Cardiac septum (tissue), 1 donor: ENCODE results near the gene STUB1. TPM values are rescaled to one million over a fixed set of nuclear protein-coding genes. Genes with fewer than 3 reads are reported as not detected.
"Not testable (repeated sequence)": the region's sequence is repeated elsewhere in the genome, so short reads cannot be mapped to it uniquely, and the experiment has no call there.

Experiments used
- DNase-seq: peaks from one replicate; pipeline ENCODE4 v3.0.0-alpha.2; 2020; ENCODE audit warnings: low spot score
- intact Hi-C: fragments of 100-400 bp; cut with DNase I; formaldehyde crosslinking; loops from one replicate; pipeline ENCODE4 v1.14.0; 2022
- total RNA-seq: library from RNA; stranded (reverse); fragmentation: NEBNext Ultra II Directional; extraction: Animal tissue kit (Norgen Biotek cat#: 25700); gene quantifications from one replicate; pipeline ENCODE4 v1.2.1, GENCODE V29; 2021
- donor health status: DM: no; HTN: no; CAD: no.

STUB1 gene
- total RNA-seq, 1 donor from 2014 or later, result 110 TPM

GRCh38 chr16:705431-706188 is 25.4 kb downstream of the STUB1 start, which contains the start of gene FBXL16:
FBXL16 (minus strand) TSS chr16:705801; CDS start chr16:697405, 8,396 bp downstream.
- intact Hi-C loops, result no loop called here
- no peak for DNase-seq

- intact Hi-C loops, result no loop called here
- DNase-seq, result no peak
Measured at GRCh38 chr16:706189-707061, 26.2 kb downstream of the STUB1 start.

- DNase-seq, result no peak
- intact Hi-C loops, result no loop called here
Measured at GRCh38 chr16:707062-707538, 26.9 kb downstream of the STUB1 start.

- intact Hi-C loops, result no loop called here
- no peak for DNase-seq
Measured at GRCh38 chr16:708019-708418, 27.8 kb downstream of the STUB1 start.

- intact Hi-C loops, result no loop called here
- DNase-seq, result no peak
Measured at GRCh38 chr16:708959-709358, 28.7 kb downstream of the STUB1 start.

- peak; percentile 85 for DNase-seq
- intact Hi-C loops, result loop anchor here (5.0 kb wide), 1 partner anchor 347 kb away; no protein-coding TSS in a partner anchor
Measured at GRCh38 chr16:709566-710499, 29.6 kb downstream of the STUB1 start.

- intact Hi-C loops, result loop anchor here (1.0 to 5.0 kb wide), 2 partner anchors 75 to 347 kb away; no protein-coding TSS in a partner anchor
- DNase-seq, result no peak
Measured at GRCh38 chr16:710500-711075, 30.4 kb downstream of the STUB1 start.

- intact Hi-C loops, result loop anchor here (1.0 to 5.0 kb wide), 2 partner anchors 74 to 346 kb away; no protein-coding TSS in a partner anchor
- DNase-seq, result no peak
Measured at GRCh38 chr16:711084-711483, 30.9 kb downstream of the STUB1 start.

GRCh38 chr16:711548-712320 is 31.5 kb downstream of the STUB1 start:
- DNase-seq, result peak; percentile 91
- intact Hi-C loops, result loop anchor here (1.0 to 5.0 kb wide), 2 partner anchors 74 to 346 kb away; no protein-coding TSS in a partner anchor

- DNase-seq, result not testable (repeated sequence)
- intact Hi-C loops, result loop anchor here (5.0 kb wide), 1 partner anchor 345 kb away; no protein-coding TSS in a partner anchor
Measured at GRCh38 chr16:712740-713250, 32.6 kb downstream of the STUB1 start.

GRCh38 chr16:714079-714478 is 33.9 kb downstream of the STUB1 start:
- intact Hi-C loops, result loop anchor here (5.0 kb wide), 1 partner anchor 343 kb away; no protein-coding TSS in a partner anchor
- DNase-seq, result no peak

GRCh38 chr16:714558-715476 is 34.6 kb downstream of the STUB1 start, which contains the start of gene METRN:
METRN (plus strand) TSS chr16:715118; CDS start chr16:715290, 172 bp downstream.
- intact Hi-C loops, result loop anchor here (5.0 kb wide), 1 partner anchor 342 kb away; no protein-coding TSS in a partner anchor
- peak; percentile 94 for DNase-seq

- no peak for DNase-seq
- intact Hi-C loops, result no loop called here
Measured at GRCh38 chr16:715477-716199, 35.4 kb downstream of the STUB1 start.

- no peak for DNase-seq
- intact Hi-C loops, result no loop called here
Measured at GRCh38 chr16:716200-716568, 36.0 kb downstream of the STUB1 start.

GRCh38 chr16:716768-717325 is 36.6 kb downstream of the STUB1 start:
- intact Hi-C loops, result no loop called here
- no peak for DNase-seq
